Activated CD8-positive, alpha-beta memory T cell treated with anti-CD3 and anti-CD28 coated beads, Interleukin-2, amount 50 U/mL, for 24 hours (primary cell): ENCODE data around the gene CRY2.
"Not testable (repeated sequence)": the region's sequence is repeated elsewhere in the genome, so short reads cannot be mapped to it uniquely, and the experiment has no call there.

Experiments used
- DNase-seq: peaks from one replicate; pipeline ENCODE4 v3.0.0-alpha.2; 2020; ENCODE audit errors: extremely low read depth

Gene CRY2

DNA sequence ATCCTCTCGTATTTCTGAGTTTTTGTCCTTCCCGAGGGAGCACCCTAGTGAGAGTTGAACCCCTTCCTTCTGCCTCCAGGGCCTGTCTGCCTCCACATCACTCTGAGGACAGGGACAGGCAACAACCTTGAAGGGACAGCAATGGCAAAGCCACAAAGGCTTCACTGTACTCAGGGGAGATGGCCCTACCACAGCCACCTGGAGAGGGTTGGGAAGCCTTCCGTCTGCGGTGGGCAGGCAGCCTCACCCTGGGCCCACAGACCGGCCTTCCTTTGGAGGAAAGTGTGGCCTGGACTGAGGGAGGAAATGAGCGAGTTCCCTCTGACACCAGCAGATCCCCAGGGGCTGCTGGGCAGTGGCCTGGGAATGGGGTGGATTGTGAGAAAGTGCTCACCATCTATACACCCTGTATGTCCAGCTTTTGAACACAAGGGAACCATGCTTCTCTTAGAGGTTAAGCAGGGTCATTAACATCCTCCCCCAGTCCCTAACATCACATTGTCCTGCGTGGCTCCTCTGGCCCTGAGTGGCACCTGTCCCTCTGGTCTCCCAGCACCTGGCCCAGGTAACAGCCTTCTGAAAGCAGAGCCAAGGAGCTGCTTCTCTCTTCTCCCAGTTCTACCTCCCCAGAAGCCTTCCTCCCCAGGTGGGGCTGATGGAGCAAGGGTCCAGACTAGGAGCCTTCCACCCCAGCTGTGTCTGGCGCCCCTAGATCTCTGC is 35.5 kb upstream of the CRY2 start:
- DNase-seq = no peak

GRCh38 chr11:45812581-45813548 is 34.4 kb upstream of the CRY2 start:
- no peak for DNase-seq

DNA sequence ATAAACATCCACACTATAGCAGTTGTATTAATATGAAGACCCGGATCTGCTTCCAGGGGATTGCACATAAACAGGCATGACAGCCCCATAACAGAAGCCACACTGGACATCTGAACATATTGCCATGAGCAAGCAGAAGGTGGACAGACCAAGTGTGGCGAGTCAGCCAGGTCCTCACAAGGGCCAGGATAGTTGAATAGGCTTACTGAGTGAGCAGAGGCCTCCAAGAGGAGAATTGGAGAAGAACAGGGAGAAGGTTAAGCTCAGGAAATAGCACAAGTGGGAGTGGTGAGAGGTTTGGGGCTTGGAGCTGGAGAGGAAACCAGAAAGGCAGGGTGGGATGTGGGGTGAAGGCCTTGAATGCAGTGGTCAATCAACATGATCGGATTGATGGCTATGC is 31.5 kb upstream of the CRY2 start:
- no peak for DNase-seq

- DNase-seq = no peak
Observed at GRCh38 chr11:45816614-45817013, 30.7 kb upstream of the CRY2 start.

- DNase-seq = no peak
Observed at GRCh38 chr11:45817191-45817590, 30.1 kb upstream of the CRY2 start.

- DNase-seq = no peak
Observed at GRCh38 chr11:45818961-45819605, 28.2 kb upstream of the CRY2 start.

GRCh38 chr11:45820211-45820857 is 26.9 kb upstream of the CRY2 start:
- no peak for DNase-seq

DNA sequence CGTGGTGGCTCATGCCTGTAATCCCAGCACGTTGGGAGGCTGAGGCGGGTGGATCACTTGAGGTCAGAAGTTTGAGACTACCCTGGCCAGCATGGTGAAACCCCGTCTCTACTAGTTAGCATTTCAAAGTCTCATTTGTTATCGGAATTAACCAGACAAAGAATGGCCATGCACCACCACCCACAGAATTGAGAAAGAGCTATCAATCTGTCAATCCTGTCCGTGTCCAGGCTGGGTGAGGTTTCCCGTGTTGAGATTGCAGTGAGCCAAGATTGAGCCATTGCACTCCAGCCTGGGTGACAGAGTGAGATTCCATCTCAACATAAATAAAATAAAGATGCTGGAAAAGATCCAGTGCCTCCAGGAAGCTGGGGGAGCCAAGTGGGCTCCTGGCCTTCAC is 20.8 kb upstream of the CRY2 start:
- not testable (repeated sequence) for DNase-seq

GRCh38 chr11:45827123-45827522 is 20.2 kb upstream of the CRY2 start:
- DNase-seq = no peak

DNA sequence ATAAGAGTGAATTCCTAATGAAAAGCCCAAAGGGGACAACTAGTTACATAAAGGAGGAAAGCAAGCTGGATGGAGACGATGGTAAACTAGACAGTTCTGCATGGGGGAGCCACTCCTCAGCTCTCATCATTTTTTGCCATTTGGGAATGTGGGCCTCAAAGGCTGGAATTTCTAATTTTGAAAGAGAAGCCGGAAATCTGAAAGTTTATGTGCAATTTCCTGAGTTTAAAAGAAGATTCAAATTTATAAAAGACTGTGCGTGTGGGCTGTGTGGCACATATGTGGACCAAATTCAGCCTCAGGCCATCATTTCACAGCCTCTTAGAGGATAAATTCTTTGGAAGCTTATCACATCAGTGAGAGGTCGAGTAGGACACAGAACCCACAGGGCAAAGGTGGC is 18.3 kb upstream of the CRY2 start:
- no peak for DNase-seq

DNA sequence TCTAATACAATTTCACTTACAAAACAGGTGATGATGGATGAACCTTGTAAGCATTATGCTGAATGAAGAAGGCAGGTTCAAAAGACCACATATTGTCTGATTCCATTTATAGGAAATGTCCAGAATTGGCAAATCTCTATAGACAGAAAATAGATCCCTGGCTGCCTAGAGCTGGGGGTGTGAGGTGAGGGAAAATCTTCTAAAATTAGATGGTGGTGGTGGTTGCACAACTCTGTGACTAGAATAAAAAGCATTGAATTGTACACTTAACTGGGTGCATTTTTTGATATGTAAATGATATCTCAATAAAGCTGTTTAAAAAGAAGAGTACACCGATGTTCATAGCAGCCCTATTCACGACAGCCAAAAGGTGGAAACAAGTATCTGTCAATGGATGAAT is 16.7 kb upstream of the CRY2 start:
- DNase-seq = no peak

GRCh38 chr11:45832811-45833441 is 14.3 kb upstream of the CRY2 start:
- DNase-seq = no peak

DNA sequence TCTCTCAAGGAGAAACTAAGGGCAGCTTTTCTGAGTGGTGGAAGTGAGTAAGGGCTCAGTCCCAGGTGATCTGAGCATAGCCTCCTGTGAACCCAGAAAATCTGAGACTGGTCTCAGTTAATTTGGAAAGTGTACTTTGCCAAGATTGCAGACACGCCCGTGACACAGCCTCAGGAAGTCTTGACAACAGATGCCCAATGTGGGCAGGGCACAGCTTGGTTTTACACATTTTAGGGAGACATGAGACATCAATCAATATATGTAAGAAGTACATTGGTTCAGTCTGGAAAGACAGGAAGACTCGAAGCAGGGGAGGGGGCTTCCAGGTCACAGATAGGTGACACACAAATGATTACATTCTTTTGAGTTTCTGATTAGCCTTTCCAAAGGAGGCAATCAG is 13.5 kb upstream of the CRY2 start:
- DNase-seq = no peak

GRCh38 chr11:45834298-45834756 is 12.9 kb upstream of the CRY2 start:
- DNase-seq = no peak

DNA sequence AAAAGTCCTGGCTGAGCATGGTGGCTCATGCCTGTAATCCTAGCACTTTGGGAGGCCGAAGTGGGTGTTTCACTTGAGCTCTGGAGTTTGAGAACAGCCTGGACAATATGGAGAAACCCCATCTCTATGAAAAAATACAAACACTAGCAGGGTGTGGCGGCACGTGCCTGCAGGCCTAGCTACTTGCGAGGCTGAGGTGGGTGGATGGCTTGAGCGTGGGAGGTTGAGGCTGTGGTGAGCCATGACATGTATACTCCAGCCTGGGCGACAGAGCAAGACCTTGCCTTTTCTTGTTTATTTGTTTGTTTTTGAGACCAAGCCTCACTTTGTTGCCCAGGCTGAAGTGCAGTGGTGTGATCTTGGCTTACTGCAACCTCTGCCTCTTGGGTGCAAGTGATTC is 8.1 kb upstream of the CRY2 start:
- no peak for DNase-seq

DNA sequence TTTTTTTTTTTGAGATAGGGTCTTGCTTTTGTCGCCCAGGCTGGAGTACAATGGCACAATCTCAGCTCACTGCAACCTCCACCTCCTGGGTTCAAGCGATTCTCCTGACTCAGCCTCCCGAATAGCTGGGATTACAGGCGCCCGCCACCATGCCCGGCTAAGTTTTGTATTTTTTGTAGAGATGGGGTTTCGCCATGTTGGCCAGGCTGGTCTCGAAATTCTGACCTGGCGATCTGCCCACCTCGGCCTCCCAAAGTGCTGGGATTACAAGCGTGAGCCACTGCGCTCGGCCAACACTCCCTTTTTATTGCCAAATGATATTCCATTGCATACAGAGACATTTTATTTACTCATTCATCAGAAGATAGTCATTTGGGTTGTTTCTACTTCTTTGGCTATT is 7.0 kb upstream of the CRY2 start:
- not testable (repeated sequence) for DNase-seq

DNA sequence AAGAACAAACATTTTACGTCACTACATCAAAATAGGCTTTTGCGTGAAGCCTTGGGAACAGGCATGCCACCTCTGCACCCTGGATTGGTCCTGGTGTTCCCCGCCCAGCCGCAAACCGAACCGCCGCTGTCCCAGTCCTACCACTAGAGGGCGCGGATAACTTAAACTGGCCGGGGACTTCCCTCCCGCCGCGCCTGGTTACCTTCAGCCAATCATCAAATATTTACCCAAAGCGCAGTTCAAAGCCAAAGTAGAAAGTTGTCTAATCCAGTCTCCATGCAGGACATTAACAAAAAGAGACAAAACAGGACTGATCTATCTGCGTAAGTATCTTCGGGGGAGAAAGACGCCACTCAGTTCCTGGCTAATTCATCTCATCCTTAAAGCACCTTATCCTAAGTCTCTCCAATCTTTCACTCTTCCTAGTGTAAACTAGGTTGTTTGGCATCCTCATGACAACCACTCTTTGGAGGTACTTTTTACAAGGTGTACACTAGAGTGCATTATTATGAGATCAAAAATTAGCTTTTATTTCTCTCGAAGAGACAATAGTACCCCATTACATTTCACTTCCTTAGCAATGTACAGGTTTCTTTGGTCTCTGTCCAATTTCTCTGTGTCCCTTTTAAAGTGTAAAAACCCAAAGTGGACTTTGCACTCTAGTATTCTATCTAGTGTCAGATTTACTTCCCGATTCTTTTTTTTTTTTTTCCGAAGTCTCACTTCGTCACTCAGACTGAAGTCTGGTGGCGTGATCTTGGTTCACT is 3.9 kb upstream of the CRY2 start:
- DNase-seq = peak; percentile 72

GRCh38 chr11:45844822-45845578 is 2.3 kb upstream of the CRY2 start:
- DNase-seq = no peak

GRCh38 chr11:45846174-45846675 is 1.1 kb upstream of the CRY2 start:
- DNase-seq = no peak

DNA sequence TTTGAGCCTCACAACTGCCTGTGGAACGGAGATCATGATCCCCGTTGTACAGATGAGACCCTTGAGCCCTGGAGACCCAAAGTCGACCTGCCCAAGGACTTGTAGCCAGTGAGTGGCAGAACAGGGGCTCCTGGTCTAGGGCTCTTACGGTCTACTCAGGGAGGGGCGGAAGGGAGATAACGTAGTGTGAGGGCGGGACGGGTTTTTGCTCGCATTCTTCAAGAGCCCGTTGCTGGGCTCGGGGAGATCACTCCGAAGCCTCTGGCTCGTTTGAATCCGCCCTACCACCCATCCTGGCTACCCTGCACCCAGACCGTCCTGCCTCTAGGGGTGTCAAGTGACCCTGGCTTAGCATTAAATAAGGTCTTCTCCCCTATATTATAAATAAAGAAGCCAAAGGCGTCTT is 639 bp downstream of the CRY2 start:
- DNase-seq = no peak
